GM19452 (cell line): ENCODE measurements around the gene LETMD1.
"Not testable (repeated sequence)": the region's sequence is repeated elsewhere in the genome, so short reads cannot be mapped to it uniquely, and the experiment has no call there.

Source experiments
- ATAC-seq: cut with Tn5 transposase; IDR thresholded peaks from one replicate; pipeline ENCODE4 v1.9.1; 2021; ENCODE audit not compliant: unreplicated experiment

The LETMD1 gene

DNA sequence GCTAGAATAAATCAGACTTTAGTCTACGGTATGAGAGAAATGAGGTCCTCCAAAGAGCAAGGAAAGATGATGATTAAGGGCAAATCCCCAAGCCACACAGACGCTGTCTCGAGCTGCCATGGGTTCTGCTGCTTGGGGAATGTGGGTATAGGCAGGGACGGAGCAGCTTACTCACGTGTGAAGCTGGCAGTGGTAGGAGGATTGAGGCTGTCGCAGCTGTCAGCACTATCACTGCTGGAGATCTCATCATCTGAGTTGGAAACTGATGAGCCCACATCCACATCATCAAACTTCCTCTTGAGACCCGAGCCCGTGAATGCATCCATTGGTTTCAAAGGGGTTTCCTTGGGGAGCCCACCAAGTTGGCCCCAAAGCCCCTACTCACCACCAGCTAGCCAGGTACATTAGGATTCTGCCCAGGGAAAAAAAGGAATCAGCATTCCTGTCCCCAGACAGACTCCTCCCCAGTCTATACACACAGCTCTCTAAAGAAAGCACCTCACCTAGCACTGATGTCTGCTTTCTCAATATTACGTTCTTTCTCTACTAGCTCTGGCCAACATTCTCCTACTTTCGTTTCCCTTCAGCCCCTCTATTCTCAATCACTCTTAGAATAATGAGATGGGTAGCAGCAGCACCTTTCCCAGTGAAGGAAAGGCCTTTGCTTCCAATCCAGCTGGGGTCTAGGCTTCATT lies 28.3 kb downstream of the LETMD1 start:
- no peak for ATAC-seq

DNA sequence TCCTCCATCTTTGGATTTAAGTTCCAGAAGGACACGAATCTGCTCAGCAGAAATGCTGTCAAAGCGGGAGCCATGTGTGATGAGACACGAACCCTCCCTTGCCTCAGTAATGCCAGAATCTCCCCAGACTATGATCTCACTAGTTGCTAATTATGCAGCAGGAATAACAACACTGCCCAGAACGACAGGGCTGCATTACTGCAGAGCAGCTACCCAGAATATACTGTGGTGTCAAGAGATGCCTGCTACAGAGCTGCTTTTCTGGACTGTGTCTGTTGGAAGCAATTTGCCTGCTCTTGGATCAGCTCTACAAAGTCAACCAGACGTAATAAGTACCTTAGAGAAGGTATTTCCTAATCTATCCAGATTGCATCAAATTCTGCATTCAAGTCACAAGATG lies 29.8 kb downstream of the LETMD1 start:
- no peak for ATAC-seq

DNA sequence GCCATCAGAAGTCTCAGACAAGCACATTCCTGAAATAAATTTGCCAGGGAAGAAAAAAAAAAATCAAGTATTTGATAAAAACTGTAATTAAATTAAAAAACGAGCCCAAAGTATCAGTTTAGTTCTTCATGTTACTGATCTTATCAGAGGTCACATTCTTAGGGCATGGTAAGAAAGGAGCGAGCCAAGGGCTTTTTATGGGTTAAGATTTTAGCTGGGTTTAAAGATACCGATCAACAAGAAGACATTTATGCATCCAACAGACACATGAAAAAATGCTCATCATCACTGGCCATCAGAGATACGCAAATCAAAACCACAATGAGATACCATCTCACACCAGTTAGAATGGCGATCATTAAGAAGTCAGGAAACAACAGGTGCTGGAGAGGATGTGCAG lies 30.2 kb downstream of the LETMD1 start:
- not testable (repeated sequence) for ATAC-seq

DNA sequence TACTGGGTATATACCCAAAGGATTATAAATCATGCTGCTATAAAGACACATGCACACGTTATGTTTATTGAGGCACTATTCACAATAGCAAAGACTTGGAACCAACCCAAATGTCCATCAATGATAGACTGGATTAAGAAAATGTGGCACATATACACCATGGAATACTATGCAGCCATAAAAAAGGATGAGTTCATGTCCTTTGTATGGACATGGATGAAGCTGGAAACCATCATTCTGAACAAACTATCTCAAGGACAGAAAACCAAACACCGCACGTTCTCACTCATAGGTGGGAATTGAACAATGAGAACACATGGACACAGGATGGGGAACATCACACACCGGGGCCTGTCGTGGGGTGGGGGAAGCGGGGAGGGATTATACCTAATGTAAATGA lies 30.7 kb downstream of the LETMD1 start:
- ATAC-seq, result not testable (repeated sequence)

DNA sequence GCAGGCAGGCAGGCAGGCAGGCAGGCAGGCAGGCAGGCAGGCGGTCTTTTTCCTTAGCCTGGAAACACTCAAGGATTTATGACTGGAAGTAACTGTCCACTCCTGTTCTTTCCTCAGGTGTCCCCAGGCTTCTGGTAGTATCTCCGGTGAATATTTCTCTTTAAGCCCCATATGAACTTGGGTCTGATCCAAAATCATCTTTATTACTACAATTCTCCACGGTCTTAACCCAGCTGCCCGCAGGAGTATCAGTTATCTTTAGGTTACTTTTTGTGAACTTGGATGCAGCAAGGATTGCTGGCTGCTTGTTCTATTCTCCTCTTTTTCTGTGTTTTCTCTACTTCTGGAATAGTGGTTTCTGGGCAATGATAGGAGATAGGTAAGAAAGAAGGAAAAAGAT lies 32.0 kb downstream of the LETMD1 start:
- no peak for ATAC-seq

DNA sequence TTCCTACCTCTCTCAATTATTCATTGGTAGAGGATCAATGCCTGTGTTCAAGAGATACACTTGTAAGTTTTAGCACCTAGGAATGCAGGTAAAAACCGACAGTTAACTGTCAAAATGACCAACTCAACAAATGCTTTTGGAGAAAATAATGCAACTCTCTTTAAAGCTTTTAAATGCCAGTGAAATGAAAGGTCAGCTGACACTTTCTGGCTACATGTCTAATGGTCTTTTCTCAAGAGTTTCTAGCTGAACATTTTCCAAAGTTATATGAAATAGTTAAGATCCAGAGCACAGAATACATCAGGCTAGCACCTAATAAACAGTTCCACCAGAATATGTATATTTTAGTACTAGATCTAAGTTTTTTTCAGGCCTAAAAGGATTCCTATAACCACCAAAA lies 33.3 kb downstream of the LETMD1 start:
- ATAC-seq, result no peak

DNA sequence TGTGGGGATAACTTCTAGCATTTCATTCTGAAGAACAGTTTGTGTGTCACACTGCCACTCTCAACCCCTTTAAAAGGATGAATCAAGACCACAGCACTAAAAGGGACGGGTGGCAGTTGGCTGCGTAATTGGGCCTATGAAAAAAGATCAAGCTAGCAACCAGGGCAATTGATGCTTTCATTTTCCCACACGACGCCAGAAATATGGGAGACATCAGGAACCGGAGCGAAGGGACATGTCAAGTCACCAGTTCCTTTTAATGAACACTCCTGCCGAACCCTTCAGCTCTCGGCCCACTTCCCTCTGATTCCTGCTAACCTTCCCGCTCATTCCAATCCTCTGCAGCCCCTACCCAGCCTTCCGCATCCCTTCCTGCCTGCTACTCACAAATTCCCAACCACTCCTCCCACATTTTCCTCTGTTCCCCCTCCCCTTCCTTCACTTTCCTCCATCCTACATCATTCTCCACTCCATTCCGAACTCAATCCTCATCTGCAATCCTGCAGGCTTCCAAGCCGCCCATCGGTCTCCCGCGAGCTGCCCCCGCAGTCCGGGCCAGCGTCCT lies 34.5 kb downstream of the LETMD1 start:
- ATAC-seq, result peak; percentile 1

DNA sequence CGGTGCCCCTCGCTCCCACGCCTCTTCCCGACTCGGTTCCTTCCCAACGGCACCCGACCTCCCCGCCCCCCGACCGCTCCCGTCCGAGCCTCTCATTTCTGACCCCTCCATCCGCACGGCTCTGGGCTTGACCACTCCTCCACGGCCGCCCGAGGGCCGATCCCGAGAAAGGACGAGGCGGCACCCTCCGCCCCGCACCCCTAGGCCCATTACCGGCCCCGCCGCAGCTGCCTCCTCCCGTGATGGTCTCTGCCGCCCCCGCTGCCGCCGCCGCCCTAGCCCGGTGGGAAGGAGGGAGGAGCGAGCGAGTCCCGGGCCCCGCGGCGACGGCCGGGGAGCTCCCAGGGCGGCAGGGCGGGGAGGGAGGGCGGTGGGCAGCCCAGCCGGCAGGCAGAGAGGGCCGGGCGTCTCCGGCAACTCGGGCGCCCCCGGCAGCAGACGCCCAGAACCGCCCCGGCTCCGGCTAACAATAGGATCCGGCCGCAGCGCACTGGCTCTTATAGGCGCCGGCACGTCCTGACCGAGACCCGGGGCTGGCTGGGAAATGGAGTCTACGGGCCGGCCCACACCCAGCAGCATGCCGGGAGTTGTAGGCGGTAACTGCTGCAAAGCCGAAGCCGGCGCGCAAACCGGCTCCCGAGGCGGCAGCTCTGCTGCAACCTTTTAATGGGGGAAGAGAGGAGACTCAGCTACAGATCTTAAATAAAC lies 35.2 kb downstream of the LETMD1 start, which contains the start of gene CSRNP2:
Gene CSRNP2 (minus strand): TSS at position 471 of the 708 bp plus-strand sequence. CDS start 7,035 bp downstream, outside the sequence.
- peak; percentile 96 for ATAC-seq

DNA sequence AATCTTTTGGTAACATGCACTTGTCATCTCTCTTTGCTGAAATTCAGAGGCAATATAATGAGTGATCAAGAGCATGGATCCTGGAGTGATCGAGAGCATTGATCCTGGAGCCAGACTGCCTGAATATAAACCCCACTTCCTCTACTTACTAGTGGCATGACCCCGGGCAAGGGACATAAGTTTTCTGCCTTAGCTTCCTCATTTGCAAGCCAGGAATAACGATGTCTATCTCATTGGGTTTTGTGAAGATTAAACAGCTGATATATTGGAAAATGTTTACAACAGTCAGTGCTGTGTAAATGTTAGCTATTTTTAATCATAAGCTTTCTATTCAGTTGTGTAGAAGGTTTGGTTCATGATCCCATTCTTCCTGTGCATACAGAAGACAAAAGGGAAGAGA lies 37.6 kb downstream of the LETMD1 start:
- ATAC-seq, result no peak

DNA sequence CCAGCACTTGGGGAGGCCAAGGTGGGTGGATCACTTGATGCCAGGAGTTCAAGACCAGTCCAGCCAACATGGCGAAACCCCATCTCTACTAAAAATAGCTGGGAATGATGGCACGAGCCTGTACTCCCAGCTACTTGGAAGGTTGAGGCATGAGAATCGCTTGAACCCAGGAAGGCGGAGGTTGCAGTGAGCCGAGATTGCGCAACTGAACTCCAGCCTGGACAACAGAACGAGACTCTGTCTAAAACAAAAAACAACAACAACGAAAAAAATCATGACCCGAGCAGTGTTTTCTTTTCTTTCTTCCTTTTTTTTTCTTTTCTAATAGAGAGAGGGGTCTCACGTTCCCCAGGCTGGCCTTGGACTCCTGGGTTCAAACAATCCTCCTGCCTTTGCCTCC lies 38.8 kb downstream of the LETMD1 start:
- no peak for ATAC-seq

DNA sequence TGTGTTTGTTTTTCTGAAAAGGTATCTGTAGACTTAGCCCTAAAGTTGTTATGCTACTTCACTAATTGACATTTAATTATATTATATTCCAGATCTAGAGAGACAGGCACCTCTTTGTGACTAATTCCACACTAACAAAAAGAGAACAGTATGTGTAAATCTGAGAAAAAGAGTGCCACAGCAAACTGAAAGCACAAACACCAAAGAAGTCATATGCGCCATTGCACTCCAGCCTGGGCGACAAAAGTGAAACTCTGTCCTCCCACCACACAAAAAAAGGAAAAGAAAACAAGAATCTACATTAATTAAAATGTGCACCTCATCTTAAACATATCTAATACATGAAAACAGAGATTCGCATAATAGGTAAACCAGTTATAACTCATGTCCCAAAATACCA lies 39.7 kb downstream of the LETMD1 start:
- ATAC-seq, result no peak

DNA sequence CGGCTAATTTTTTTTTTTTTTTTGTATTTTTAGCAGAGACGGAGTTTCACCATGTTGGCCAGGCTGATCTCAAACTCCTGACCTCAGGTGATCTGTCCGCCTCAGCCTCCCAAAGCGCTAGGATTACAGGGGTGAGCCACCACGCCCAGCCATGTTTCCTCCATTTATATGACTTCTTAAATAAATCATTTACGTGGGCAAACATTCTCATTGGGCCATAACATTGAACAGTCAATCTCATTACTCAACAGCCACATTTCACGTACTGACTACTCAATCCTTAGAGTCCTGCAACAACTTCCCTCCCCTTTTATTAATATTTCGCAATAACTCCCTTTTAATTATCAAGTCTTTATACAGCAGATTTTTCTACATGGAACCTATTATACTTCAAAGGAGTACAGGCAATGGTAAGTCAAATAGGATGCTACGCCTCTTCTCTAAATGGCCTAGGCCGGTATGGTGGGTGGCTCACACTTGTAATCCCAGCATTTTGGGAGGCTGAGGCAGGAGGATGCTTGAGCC lies 42.6 kb downstream of the LETMD1 start:
- no peak for ATAC-seq

DNA sequence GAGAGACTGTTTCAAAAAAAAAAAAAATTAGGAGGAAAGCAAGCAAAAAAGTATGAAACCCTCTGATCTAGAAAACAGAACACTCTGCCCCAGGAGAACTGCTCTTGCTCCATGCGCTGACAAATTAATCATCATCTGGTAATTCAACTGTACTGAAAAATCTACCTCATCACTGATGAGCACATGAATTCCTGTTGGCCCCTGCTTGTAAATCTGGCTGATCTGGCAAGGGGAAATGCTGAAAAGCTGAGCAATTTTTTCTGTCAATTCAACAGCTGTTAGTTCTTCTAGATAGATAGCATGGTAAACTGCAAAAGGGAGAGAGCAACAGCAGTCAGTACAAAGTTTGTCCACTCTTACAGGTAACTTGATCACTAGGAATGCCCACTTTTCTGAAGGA lies 50.5 kb downstream of the LETMD1 start:
- no peak for ATAC-seq

DNA sequence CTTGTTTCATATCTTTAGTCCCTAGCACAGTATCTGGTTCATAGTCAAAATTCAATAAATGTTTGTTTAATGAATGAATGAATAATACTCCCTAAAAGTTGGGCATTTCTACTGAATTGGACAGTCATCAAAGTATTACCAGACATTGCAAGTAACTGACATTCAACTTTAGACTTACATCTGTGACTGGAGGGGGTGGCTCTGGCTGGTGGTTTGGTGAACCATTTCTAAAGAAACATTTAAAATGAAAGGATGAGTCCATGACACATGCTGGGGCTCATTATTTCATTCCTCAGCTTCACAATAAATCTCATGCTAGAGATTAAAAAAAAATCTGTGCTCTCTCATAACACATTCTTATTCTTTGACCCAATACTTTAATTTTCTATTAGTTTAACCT lies 55.9 kb downstream of the LETMD1 start:
- ATAC-seq, result no peak

DNA sequence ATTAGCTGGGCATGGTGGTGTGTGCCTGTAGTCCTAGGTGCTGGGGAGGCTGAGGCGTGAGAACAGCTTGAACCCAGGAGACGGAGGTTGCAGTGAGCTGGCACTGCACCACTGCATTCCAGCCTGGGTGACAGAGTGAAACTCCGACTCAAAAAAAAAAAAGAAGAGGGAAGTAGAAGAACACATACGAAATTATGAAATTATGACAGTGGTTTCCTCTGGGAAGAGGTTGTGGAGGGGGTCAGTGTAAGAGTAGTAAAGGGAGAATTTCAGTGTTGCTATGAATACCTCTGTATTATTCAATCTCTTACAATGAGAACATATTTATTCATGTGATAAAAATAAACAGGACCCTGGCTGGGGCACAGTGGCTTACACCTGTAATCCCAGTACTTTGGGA lies 60.0 kb downstream of the LETMD1 start:
- no peak for ATAC-seq
